H9 (cell line): ENCODE data around the gene HYAL1. TPM values are rescaled to one million over a fixed set of nuclear protein-coding genes. Genes with fewer than 3 reads are reported as not detected.

Source experiments
- DNase-seq: peaks from one replicate; pipeline ENCODE4 v3.0.0-alpha.2; 2017
- H2AFZ ChIP-seq: one replicate; pipeline ENCODE4 v1.6.1; 2013; ENCODE audit warnings: mild to moderate bottlenecking, low read length, control low read depth, moderate library complexity
- H2AK5ac ChIP-seq: 2 replicates; pipeline ENCODE4 v1.6.1; 2013; ENCODE audit warnings: low read length, control low read depth, mixed read lengths; ENCODE audit not compliant: insufficient read length
- H2BK120ac ChIP-seq: one replicate; pipeline ENCODE4 v1.6.1; 2013; ENCODE audit warnings: low read depth, mild to moderate bottlenecking, low read length, control low read depth, inconsistent platforms; ENCODE audit not compliant: poor library complexity, severe bottlenecking
- H2BK12ac ChIP-seq: 2 replicates; pipeline ENCODE4 v1.6.1; 2013; ENCODE audit warnings: low read length, control low read depth, mixed read lengths, low read depth; ENCODE audit not compliant: insufficient read length
- H2BK15ac ChIP-seq: 2 replicates; pipeline ENCODE4 v1.6.1; 2013; ENCODE audit warnings: low read depth, low read length, control low read depth
- H2BK20ac ChIP-seq: one replicate; pipeline ENCODE4 v1.6.1; 2013; ENCODE audit warnings: low read depth, mild to moderate bottlenecking, low read length, control low read depth, inconsistent platforms; ENCODE audit not compliant: poor library complexity, severe bottlenecking
- H2BK5ac ChIP-seq: 2 replicates; pipeline ENCODE4 v1.6.1; 2013; ENCODE audit warnings: low read length, control low read depth, mixed read lengths; ENCODE audit not compliant: insufficient read length
- H3K14ac ChIP-seq: 2 replicates; pipeline ENCODE4 v1.6.1; 2013; ENCODE audit warnings: low read length, control low read depth; ENCODE audit not compliant: insufficient read depth
- H3K18ac ChIP-seq: 2 replicates; pipeline ENCODE4 v1.6.1; 2013; ENCODE audit warnings: low read depth, mild to moderate bottlenecking, mixed read lengths, low read length, control low read depth; ENCODE audit not compliant: insufficient read length
- H3K23ac ChIP-seq: 2 replicates; pipeline ENCODE4 v1.6.1; 2013; ENCODE audit warnings: low read length, control low read depth, mixed read lengths, low read depth; ENCODE audit not compliant: insufficient read length
- H3K23me2 ChIP-seq: 2 replicates; pipeline ENCODE4 v1.6.1; 2013; ENCODE audit warnings: low read depth, mild to moderate bottlenecking, mixed read lengths, low read length, control low read depth; ENCODE audit not compliant: insufficient read length, poor library complexity, severe bottlenecking
- H3K27ac ChIP-seq: 2 replicates; pipeline ENCODE4 v1.5.1; 2013; ENCODE audit warnings: low read length, control low read depth, mixed read lengths, low read depth; ENCODE audit not compliant: insufficient read length
- H3K27me3 ChIP-seq: 2 replicates; pipeline ENCODE4 v1.6.1; 2013; ENCODE audit warnings: low read length, control low read depth, inconsistent platforms; ENCODE audit not compliant: insufficient read depth
- H3K4ac ChIP-seq: 2 replicates; pipeline ENCODE4 v1.6.1; 2013; ENCODE audit warnings: low read depth, mild to moderate bottlenecking, control low read depth, inconsistent platforms, low read length, moderate library complexity
- H3K4me1 ChIP-seq: 2 replicates; pipeline ENCODE4 v1.6.1; 2013; ENCODE audit warnings: low read length, control low read depth, inconsistent platforms; ENCODE audit not compliant: insufficient read depth
- H3K4me2 ChIP-seq: 2 replicates; pipeline ENCODE4 v1.6.1; 2013; ENCODE audit warnings: low read length, control low read depth, mixed read lengths; ENCODE audit not compliant: insufficient read length, insufficient read depth
- H3K56ac ChIP-seq: 2 replicates; pipeline ENCODE4 v1.6.1; 2013; ENCODE audit warnings: low read depth, mild to moderate bottlenecking, mixed read lengths, low read length, control low read depth; ENCODE audit not compliant: insufficient read length
- H3K79me1 ChIP-seq: 2 replicates; pipeline ENCODE4 v1.6.1; 2013; ENCODE audit warnings: low read depth, mild to moderate bottlenecking, moderate library complexity, low read length, control low read depth, inconsistent platforms; ENCODE audit not compliant: insufficient read depth, poor library complexity, severe bottlenecking
- H3K79me2 ChIP-seq: 2 replicates; pipeline ENCODE4 v1.6.1; 2013; ENCODE audit warnings: low read length, control low read depth, inconsistent platforms; ENCODE audit not compliant: insufficient read depth
- H3K9ac ChIP-seq: 2 replicates; pipeline ENCODE4 v1.6.1; 2013; ENCODE audit warnings: low read length, control low read depth, mixed read lengths; ENCODE audit not compliant: insufficient read length; ENCODE audit errors: extremely low read depth
- H3K9me3 ChIP-seq: one replicate; pipeline ENCODE4 v1.6.1; 2013; ENCODE audit warnings: low read depth, low read length, inconsistent platforms; ENCODE audit not compliant: control insufficient read depth
- H3T11ph ChIP-seq: one replicate; pipeline ENCODE4 v1.6.1; 2013; ENCODE audit warnings: mild to moderate bottlenecking, low read length, control low read depth, inconsistent platforms
- H4K20me1 ChIP-seq: one replicate; pipeline ENCODE4 v1.6.1; 2013; ENCODE audit not compliant: control insufficient read depth, insufficient read length, insufficient read depth
- H4K5ac ChIP-seq: 2 replicates; pipeline ENCODE4 v1.6.1; 2013; ENCODE audit warnings: low read depth, mild to moderate bottlenecking, mixed read lengths, low read length, control low read depth; ENCODE audit not compliant: insufficient read length
- H4K8ac ChIP-seq: replicated peaks from 2 replicates; pipeline ENCODE4 v1.6.1; 2013; ENCODE audit warnings: low read length, control low read depth, mixed read lengths, low read depth; ENCODE audit not compliant: insufficient read length
- H4K91ac ChIP-seq: 2 replicates; pipeline ENCODE4 v1.6.1; 2013; ENCODE audit warnings: low read depth, mild to moderate bottlenecking, moderate library complexity, mixed read lengths, low read length, control low read depth; ENCODE audit not compliant: insufficient read length
- H3K27ac Mint-ChIP-seq, 3 experiments: 2 replicates in 2 of 3; 3 replicates in 1 of 3; pipeline ENCODE4 v1.8.0; 2020 to 2021; ENCODE audit warnings: mixed read lengths in 3 of 3, mild to moderate bottlenecking in 1 of 3, moderate library complexity in 1 of 3
- H3K27me3 Mint-ChIP-seq: 2 replicates; pipeline ENCODE4 v1.8.0; 2021; ENCODE audit warnings: low read depth, mild to moderate bottlenecking, moderate library complexity, mixed read lengths
- H3K36me3 Mint-ChIP-seq, 3 experiments: 2 replicates in 2 of 3; 3 replicates in 1 of 3; pipeline ENCODE4 v1.8.0; 2020 to 2021; ENCODE audit warnings: low read depth in 3 of 3, mixed read lengths in 3 of 3; ENCODE audit not compliant: insufficient read depth in 1 of 3
- H3K4me1 Mint-ChIP-seq, 2 experiments: 2 replicates each; pipeline ENCODE4 v1.8.0; 2020; ENCODE audit warnings: mixed read lengths in 2 of 2
- H3K4me3 Mint-ChIP-seq, 2 experiments: 2 replicates in 1 of 2; 3 replicates in 1 of 2; pipeline ENCODE4 v1.8.0; 2020 to 2021; ENCODE audit warnings: mild to moderate bottlenecking in 2 of 2, mixed read lengths in 2 of 2, moderate library complexity in 1 of 2
- H3K9me3 Mint-ChIP-seq, 2 experiments: 2 replicates in 1 of 2; 3 replicates in 1 of 2; pipeline ENCODE4 v1.8.0; 2020; ENCODE audit warnings: mild to moderate bottlenecking in 2 of 2, mixed read lengths in 2 of 2, moderate library complexity in 1 of 2
- CTCF ChIP-seq: fragments of 200-600 bp; sonication (generic); conservative IDR thresholded peaks from 3 replicates; pipeline ENCODE4 v1.8.0; 2021; ENCODE audit warnings: antibody characterized with exemption, mild to moderate bottlenecking
- WGBS: extraction: QIAGEN DNeasy Blood & Tissue Kit; methylation state at CpG from one replicate; pipeline ENCODE4 v1.1.7; 2013; ENCODE audit warnings: missing lambda C conversion rate, low lambda C conversion rate, mixed read lengths; ENCODE audit not compliant: insufficient read length; ENCODE audit errors: extremely low coverage; 5-methylcytosine and 5-hydroxymethylcytosine counted together
- total RNA-seq: library from RNA; stranded (reverse); gene quantifications from 2 replicates; pipeline ENCODE4 v1.2.1, GENCODE V29; 2021

Gene HYAL1
- total RNA-seq, 1 experiment from 2014 or later = 2.0 TPM

GRCh38 chr3:50273689-50274065, 29.7 kb downstream of the HYAL1 start:
- TF ChIP-seq CTCF = no peak
- Histone ChIP-seq H2BK120ac (no peak overlapping the region), H3K79me1 (no peaks in the 10 kb centered on the region), H3K79me2 (no peaks in the 10 kb centered on the region), H3K27me3 (peaks cover 16% of the 10 kb centered on the region; the same call in 1 of the 2 replicates), H4K5ac (no peak overlapping the region), H3K23me2 (peaks cover 10% of the 10 kb centered on the region), H3K9me3 (no peaks in the 10 kb centered on the region), H4K8ac (no peak overlapping the region), H3K27ac (no peak overlapping the region), H3K18ac (no peak overlapping the region), H3K14ac (no peak overlapping the region), H3K23ac (no peak overlapping the region), H3K4me1 (no peaks in the 10 kb centered on the region), H2BK5ac (no peak overlapping the region), H3K56ac (no peak overlapping the region), H3K9ac (no peak overlapping the region), H2BK20ac (no peak overlapping the region), H3K4ac (no peak overlapping the region), H3T11ph (no peak overlapping the region), H2AK5ac (no peak overlapping the region), H2BK15ac (no peak overlapping the region), H2AFZ (no peak overlapping the region), H4K20me1 (no peaks in the 10 kb centered on the region), H3K4me2 (no peak overlapping the region), H2BK12ac (no peak overlapping the region), H4K91ac (no peak overlapping the region)
- H3K27me3 Mint-ChIP-seq = peaks cover 59% of the 10 kb centered on the region
- no peak overlapping the region for H3K4me3 Mint-ChIP-seq
- no peak overlapping the region for H3K27ac Mint-ChIP-seq
- peaks cover 31 to 44% of the 10 kb centered on the region in 2 experiments for H3K4me1 Mint-ChIP-seq
- no peak for DNase-seq
- H3K36me3 Mint-ChIP-seq = no peaks in the 10 kb centered on the region; a peak in 1 of 7 replicates
- H3K9me3 Mint-ChIP-seq = no peaks in the 10 kb centered on the region; a peak in 1 of 5 replicates
- WGBS = no CpG with 5 or more reads among the region's 31 CpGs
